ENCODE data around the gene CCDC167.

- TF ChIP-seq, protein P1, sequence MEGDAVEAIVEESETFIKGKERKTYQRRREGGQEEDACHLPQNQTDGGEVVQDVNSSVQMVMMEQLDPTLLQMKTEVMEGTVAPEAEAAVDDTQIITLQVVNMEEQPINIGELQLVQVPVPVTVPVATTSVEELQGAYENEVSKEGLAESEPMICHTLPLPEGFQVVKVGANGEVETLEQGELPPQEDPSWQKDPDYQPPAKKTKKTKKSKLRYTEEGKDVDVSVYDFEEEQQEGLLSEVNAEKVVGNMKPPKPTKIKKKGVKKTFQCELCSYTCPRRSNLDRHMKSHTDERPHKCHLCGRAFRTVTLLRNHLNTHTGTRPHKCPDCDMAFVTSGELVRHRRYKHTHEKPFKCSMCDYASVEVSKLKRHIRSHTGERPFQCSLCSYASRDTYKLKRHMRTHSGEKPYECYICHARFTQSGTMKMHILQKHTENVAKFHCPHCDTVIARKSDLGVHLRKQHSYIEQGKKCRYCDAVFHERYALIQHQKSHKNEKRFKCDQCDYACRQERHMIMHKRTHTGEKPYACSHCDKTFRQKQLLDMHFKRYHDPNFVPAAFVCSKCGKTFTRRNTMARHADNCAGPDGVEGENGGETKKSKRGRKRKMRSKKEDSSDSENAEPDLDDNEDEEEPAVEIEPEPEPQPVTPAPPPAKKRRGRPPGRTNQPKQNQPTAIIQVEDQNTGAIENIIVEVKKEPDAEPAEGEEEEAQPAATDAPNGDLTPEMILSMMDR (conservative IDR thresholded peaks at IDR 0.05 in 1 of 2, IDR thresholded peaks at IDR 0.05 in 1 of 2; ENCODE audit: low read depth in 1 of 2, low read length in 2 of 2): no peak
- TF ChIP-seq EZH2 (IDR thresholded peaks at IDR 0.05; ENCODE audit: low read length, missing control alignments): no peak
Measured at GRCh38 chr6:37478827-37479226, 20.9 kb downstream of the CCDC167 start.

Measured in fibroblast of lung (primary cell).